Glutamatergic neuron (in vitro differentiated cells): ENCODE results near the gene PTPN12. TPM values are rescaled to one million over a fixed set of nuclear protein-coding genes. Genes with fewer than 3 reads are reported as not detected.
"Not testable (repeated sequence)": the region's sequence is repeated elsewhere in the genome, so short reads cannot be mapped to it uniquely, and the experiment has no call there.

Source experiments
- DNase-seq: peaks from one replicate; pipeline ENCODE4 v3.0.0; 2022
- H3K27ac Mint-ChIP-seq: one replicate; pipeline ENCODE4 v1.8.0; 2020; ENCODE audit warnings: mild to moderate bottlenecking, mixed read lengths, inconsistent platforms; ENCODE audit not compliant: unreplicated experiment
- H3K27me3 Mint-ChIP-seq: one replicate; pipeline ENCODE4 v1.8.0; 2020; ENCODE audit warnings: mild to moderate bottlenecking, moderate library complexity, mixed read lengths, inconsistent platforms; ENCODE audit not compliant: unreplicated experiment
- H3K36me3 Mint-ChIP-seq: one replicate; pipeline ENCODE4 v1.8.0; 2020; ENCODE audit warnings: mild to moderate bottlenecking, mixed read lengths, inconsistent platforms; ENCODE audit not compliant: unreplicated experiment
- H3K4me1 Mint-ChIP-seq: one replicate; pipeline ENCODE4 v1.8.0; 2020; ENCODE audit warnings: mild to moderate bottlenecking, low read depth, mixed read lengths, inconsistent platforms; ENCODE audit not compliant: unreplicated experiment
- H3K4me3 Mint-ChIP-seq: one replicate; pipeline ENCODE4 v1.8.0; 2020; ENCODE audit warnings: mild to moderate bottlenecking, mixed read lengths, inconsistent platforms; ENCODE audit not compliant: unreplicated experiment
- H3K9me3 Mint-ChIP-seq: one replicate; pipeline ENCODE4 v1.8.0; 2020; ENCODE audit warnings: mild to moderate bottlenecking, moderate library complexity, mixed read lengths, inconsistent platforms; ENCODE audit not compliant: unreplicated experiment
- CTCF ChIP-seq: fragments of 200-600 bp; sonication (generic); IDR thresholded peaks from one replicate; pipeline ENCODE4 v1.5.0; 2021; ENCODE audit not compliant: partially characterized antibody, unreplicated experiment
- total RNA-seq: library from RNA; stranded (reverse); fragmentation: NEBNext Ultra II Directional; extraction: Animal tissue kit (Norgen Biotek cat#: 25700); gene quantifications from one replicate; pipeline ENCODE4 v1.2.1, GENCODE V29; 2021; ENCODE audit not compliant: unreplicated experiment

The PTPN12 gene
- total RNA-seq, 1 donor from 2014 or later = 106 TPM

GRCh38 chr7:77504951-77505350 lies 32.1 kb upstream of the PTPN12 start:
- peaks cover 2% of the 10 kb centered on the region for H3K27me3 Mint-ChIP-seq
- no peaks in the 10 kb centered on the region for H3K4me1 Mint-ChIP-seq
- no peak for TF ChIP-seq CTCF
- H3K27ac Mint-ChIP-seq = no peak overlapping the region
- peaks cover 2% of the 10 kb centered on the region for H3K9me3 Mint-ChIP-seq
- no peak overlapping the region for H3K4me3 Mint-ChIP-seq
- H3K36me3 Mint-ChIP-seq = peaks cover 9% of the 10 kb centered on the region
- DNase-seq = no peak

GRCh38 chr7:77506899-77507298 lies 30.2 kb upstream of the PTPN12 start:
- Mint-ChIP-seq H3K4me3 (no peak overlapping the region), H3K36me3 (peaks cover 9% of the 10 kb centered on the region), H3K9me3 (peaks cover 2% of the 10 kb centered on the region), H3K27ac (no peak overlapping the region), H3K4me1 (no peaks in the 10 kb centered on the region), H3K27me3 (peaks cover 3% of the 10 kb centered on the region)
- TF ChIP-seq CTCF = no peak
- DNase-seq = no peak

DNA sequence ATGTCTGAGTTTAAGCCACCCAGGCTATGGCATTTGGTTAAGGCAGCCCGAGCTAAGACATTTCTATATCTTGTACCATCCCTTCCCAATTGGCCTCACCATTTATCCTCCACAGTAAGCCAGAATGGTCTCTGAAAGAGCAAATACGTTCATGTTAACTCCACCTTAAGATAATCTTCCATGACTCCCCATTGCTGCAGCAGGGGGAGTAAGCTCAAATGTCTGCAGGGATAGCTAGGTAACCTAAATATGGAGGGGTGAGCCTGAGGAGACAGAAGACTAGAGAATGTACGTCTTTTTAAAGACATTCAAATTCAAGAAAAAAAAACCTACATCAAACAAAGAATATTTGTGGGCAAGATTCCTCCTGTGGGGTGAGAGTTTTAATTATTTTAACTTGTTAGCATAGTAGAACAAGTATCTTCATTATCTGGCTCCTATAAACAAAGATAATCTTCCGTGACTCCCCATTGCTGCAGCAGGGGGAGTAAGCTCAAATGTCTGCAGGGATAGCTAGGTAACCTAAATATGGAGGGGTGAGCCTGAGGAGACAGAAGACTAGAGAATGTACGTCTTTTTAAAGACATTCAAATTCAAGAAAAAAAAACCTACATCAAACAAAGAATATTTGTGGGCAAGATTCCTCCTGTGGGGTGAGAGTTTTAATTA lies 24.0 kb upstream of the PTPN12 start:
- not testable (repeated sequence) for H3K27me3 Mint-ChIP-seq, H3K27ac Mint-ChIP-seq, DNase-seq, H3K4me3 Mint-ChIP-seq, H3K9me3 Mint-ChIP-seq, H3K4me1 Mint-ChIP-seq, H3K36me3 Mint-ChIP-seq

- no peak for DNase-seq
- Mint-ChIP-seq H3K9me3 (peaks cover 2% of the 10 kb centered on the region), H3K27me3 (peaks cover 1% of the 10 kb centered on the region), H3K27ac (no peak overlapping the region), H3K4me3 (no peak overlapping the region), H3K4me1 (peaks cover 6% of the 10 kb centered on the region), H3K36me3 (no peaks in the 10 kb centered on the region)
- TF ChIP-seq CTCF = no peak
Measured at GRCh38 chr7:77516085-77516484, 21.0 kb upstream of the PTPN12 start.

GRCh38 chr7:77520261-77520660 lies 16.8 kb upstream of the PTPN12 start:
- Mint-ChIP-seq H3K4me3 (no peak overlapping the region), H3K4me1 (peaks cover 6% of the 10 kb centered on the region), H3K27ac (no peak overlapping the region), H3K36me3 (no peaks in the 10 kb centered on the region), H3K27me3 (peaks cover 3% of the 10 kb centered on the region), H3K9me3 (peaks cover 2% of the 10 kb centered on the region)
- no peak for DNase-seq
- no peak for TF ChIP-seq CTCF

DNA sequence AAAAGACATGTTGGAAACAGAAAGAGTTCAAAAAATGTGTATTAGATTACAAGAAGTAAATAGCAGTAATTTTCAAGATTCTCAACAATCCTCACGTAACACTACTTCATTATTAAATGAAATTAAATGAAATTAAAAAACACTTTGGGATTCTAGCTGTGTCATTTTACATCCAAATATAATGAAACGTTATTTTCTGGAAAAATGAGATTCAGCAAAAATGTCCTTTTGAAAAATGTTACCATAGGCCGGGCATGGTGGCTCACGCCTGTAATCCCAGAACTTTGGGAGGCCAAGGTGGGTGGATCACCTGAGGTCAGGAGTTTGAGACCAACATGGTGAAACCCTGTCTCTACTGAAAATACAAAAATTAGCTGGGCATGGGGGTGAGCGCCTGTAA lies 15.6 kb upstream of the PTPN12 start:
- H3K36me3 Mint-ChIP-seq, DNase-seq, H3K9me3 Mint-ChIP-seq, H3K27ac Mint-ChIP-seq, H3K4me3 Mint-ChIP-seq, H3K27me3 Mint-ChIP-seq, H3K4me1 Mint-ChIP-seq: not testable (repeated sequence)
